AG04450 (cell line): ENCODE measurements around the gene IRF2. TPM values are rescaled to one million over a fixed set of nuclear protein-coding genes. Genes with fewer than 3 reads are reported as not detected.

Experiments used
- CTCF ChIA-PET: fragments of 300-600, 350-600 bp; formaldehyde crosslinking; extraction: SDS; loops from one replicate; lab custom pipeline; 2022; ENCODE audit warnings: antibody characterized with exemption, inconsistent platforms; lab: Charles Lee
- POLR2A ChIA-PET: fragments of 350-600 bp; formaldehyde crosslinking; extraction: SDS; loops from one replicate; lab custom pipeline; 2021; ENCODE audit warnings: antibody characterized with exemption, inconsistent platforms; lab: Yijun Ruan, JAX
- DNase-seq: peaks from one replicate; pipeline ENCODE4 v3.0.0-alpha.2; 2011; ENCODE audit warnings: low read depth, low spot score
- H3K27ac ChIP-seq: one replicate; pipeline ENCODE4 v1.5.1; 2012; ENCODE audit warnings: low read depth, low read length, control low read depth
- H3K27me3 ChIP-seq: one replicate; pipeline ENCODE4 v1.6.0; 2012; ENCODE audit warnings: low read length; ENCODE audit not compliant: control insufficient read depth, insufficient read depth
- H3K4me3 ChIP-seq: 2 replicates; pipeline ENCODE4 v1.5.1; 2011; ENCODE audit warnings: mild to moderate bottlenecking, low read depth, low read length, control low read depth
- H3K9me3 ChIP-seq: 2 replicates; pipeline ENCODE4 v1.5.1; 2012; ENCODE audit warnings: low read length; ENCODE audit not compliant: control insufficient read depth, insufficient read depth
- CTCF ChIP-seq: IDR thresholded peaks from 2 replicates; pipeline ENCODE4 v1.5.1; 2011; ENCODE audit warnings: low read depth, low read length, control low read depth, inconsistent platforms
- polyA plus RNA-seq: library from polyadenylated mRNA; depleted of rRNA; stranded (reverse); fragments of >200 nt; gene quantifications from 2 replicates; pipeline ENCODE4 v1.2.3, GENCODE V29; 2011

Gene IRF2
- polyA plus RNA-seq, 1 experiment = 39.2 TPM

GRCh38 chr4:184452740-184453139, 21.6 kb downstream of the IRF2 start:
- DNase-seq = no peak
- POLR2A ChIA-PET = interaction anchor here (1.5 kb wide), 1 partner anchor 22 kb away, joined by 7 read pairs; the partner anchor contains the start of gene IRF2
- CTCF ChIA-PET = interaction anchor here (0.7 to 1.7 kb wide), 2 partner anchors 13 to 189 kb away, joined by 3 to 6 read pairs; no protein-coding TSS in a partner anchor
- peaks cover 5% of the 10 kb centered on the region; the same call in 1 of the 2 replicates for H3K9me3 ChIP-seq
- H3K27ac ChIP-seq = no peak overlapping the region
- no peak overlapping the region for H3K4me3 ChIP-seq
- no peak for TF ChIP-seq CTCF
- no peaks in the 10 kb centered on the region for H3K27me3 ChIP-seq

- ChIA-PET CTCF (interaction anchor here (1.7 kb wide), 1 partner anchor 188 kb away, joined by 6 read pairs; no protein-coding TSS in a partner anchor), POLR2A (no interaction called here)
These were observed 22.6 kb downstream of the IRF2 start for GRCh38 chr4:184451726-184452125.

GRCh38 chr4:184450743-184451535, 23.4 kb downstream of the IRF2 start:
- CTCF ChIA-PET = interaction anchor here (1.1 to 1.7 kb wide), 2 partner anchors 163 to 187 kb away, joined by 3 to 6 read pairs; no protein-coding TSS in a partner anchor

More at GRCh38 chr4:184451726-184452125, 22.6 kb downstream of the IRF2 start:
- Histone ChIP-seq H3K4me3 (no peak overlapping the region), H3K9me3 (peaks cover 5% of the 10 kb centered on the region; the same call in 1 of the 2 replicates), H3K27ac (no peak overlapping the region), H3K27me3 (no peaks in the 10 kb centered on the region)
- TF ChIP-seq CTCF = no peak
- DNase-seq = no peak

GRCh38 chr4:184450045-184450444, 24.3 kb downstream of the IRF2 start:
- DNase-seq = peak; percentile 41
- CTCF ChIA-PET = interaction anchor here (1.1 kb wide), 1 partner anchor 163 kb away, joined by 3 read pairs; no protein-coding TSS in a partner anchor
- Histone ChIP-seq H3K4me3 (no peak overlapping the region), H3K27ac (no peak overlapping the region), H3K9me3 (no peaks in the 10 kb centered on the region), H3K27me3 (no peaks in the 10 kb centered on the region)
- TF ChIP-seq CTCF = no peak
- POLR2A ChIA-PET = interaction anchor here (1.1 kb wide), 1 partner anchor 24 kb away, joined by 4 read pairs; the partner anchor contains the start of gene IRF2

More at GRCh38 chr4:184450743-184451535, 23.4 kb downstream of the IRF2 start:
- Histone ChIP-seq H3K4me3 (no peak overlapping the region), H3K27me3 (no peaks in the 10 kb centered on the region), H3K27ac (no peak overlapping the region), H3K9me3 (no peaks in the 10 kb centered on the region; the same call in 1 of the 2 replicates)
- POLR2A ChIA-PET = interaction anchor here (1.1 kb wide), 1 partner anchor 24 kb away, joined by 4 read pairs; the partner anchor contains the start of gene IRF2
- no peak for TF ChIP-seq CTCF
- DNase-seq = no peak
